ENCODE measurements around the gene GAGE2A. TPM values are rescaled to one million over a fixed set of nuclear protein-coding genes. Genes with fewer than 3 reads are reported as not detected.
"Not testable (repeated sequence)": the region's sequence is repeated elsewhere in the genome, so short reads cannot be mapped to it uniquely, and the experiment has no call there.

Gene GAGE2A
- not detected for total RNA-seq

- not testable (repeated sequence) for DNase-seq, H3K9me3 ChIP-seq, H3K36me3 ChIP-seq, H3K27ac ChIP-seq, H3K4me3 ChIP-seq, H3K4me1 ChIP-seq, H3K27me3 ChIP-seq
Observed at GRCh38 chrX:49589196-49589595, at the start of gene GAGE2A. GAGE2A (plus strand) TSS chrX:49589496; CDS start chrX:49590651, 1,155 bp downstream.

- not testable (repeated sequence) for H3K27me3 ChIP-seq, H3K27ac ChIP-seq, H3K9me3 ChIP-seq
Observed at GRCh38 chrX:49541433-49541832, 47.9 kb upstream of the GAGE2A start, which contains the start of gene GAGE12D. GAGE12D (plus strand) TSS chrX:49541733; CDS start chrX:49542888, 1,155 bp downstream.

GRCh38 chrX:49550989-49551388 lies 38.3 kb upstream of the GAGE2A start, which contains the start of gene GAGE12E:
GAGE12E (plus strand) TSS chrX:49551289; CDS start chrX:49552444, 1,155 bp downstream.
- not testable (repeated sequence) for H3K9me3 ChIP-seq, H3K4me3 ChIP-seq, DNase-seq, H3K27me3 ChIP-seq, H3K36me3 ChIP-seq, H3K4me1 ChIP-seq, H3K27ac ChIP-seq

More at GRCh38 chrX:49541433-49541832, 47.9 kb upstream of the GAGE2A start, which contains the start of gene GAGE12D:
- H3K36me3 ChIP-seq, DNase-seq, H3K4me1 ChIP-seq, H3K4me3 ChIP-seq: not testable (repeated sequence)

- not testable (repeated sequence) for H3K4me1 ChIP-seq, H3K27me3 ChIP-seq, H3K36me3 ChIP-seq, H3K4me3 ChIP-seq, H3K27ac ChIP-seq, DNase-seq, H3K9me3 ChIP-seq
Observed at GRCh38 chrX:49560542-49560941, 28.8 kb upstream of the GAGE2A start, which contains the start of gene GAGE12F. GAGE12F (plus strand) TSS chrX:49560842; CDS start chrX:49561997, 1,155 bp downstream.

- not testable (repeated sequence) for H3K27me3 ChIP-seq, H3K9me3 ChIP-seq, H3K36me3 ChIP-seq, H3K27ac ChIP-seq, H3K4me3 ChIP-seq, H3K4me1 ChIP-seq
- DNase-seq: peak in 1 of 3 donors; percentile 16
Observed at GRCh38 chrX:49568728-49569127, 20.6 kb upstream of the GAGE2A start.

GRCh38 chrX:49569152-49569551 lies 20.1 kb upstream of the GAGE2A start:
- H3K36me3 ChIP-seq, H3K9me3 ChIP-seq, H3K27ac ChIP-seq, H3K4me3 ChIP-seq, H3K27me3 ChIP-seq, H3K4me1 ChIP-seq: not testable (repeated sequence)
- DNase-seq: peak in 1 of 3 donors; percentile 13

GRCh38 chrX:49570100-49570499 lies 19.2 kb upstream of the GAGE2A start, which contains the start of gene GAGE12G:
GAGE12G (plus strand) TSS chrX:49570400; CDS start chrX:49571555, 1,155 bp downstream.
- not testable (repeated sequence) for H3K36me3 ChIP-seq, H3K27ac ChIP-seq, H3K9me3 ChIP-seq, H3K4me1 ChIP-seq, H3K27me3 ChIP-seq, H3K4me3 ChIP-seq, DNase-seq

- not testable (repeated sequence) for H3K4me1 ChIP-seq, H3K27me3 ChIP-seq, H3K9me3 ChIP-seq, H3K4me3 ChIP-seq, H3K27ac ChIP-seq, H3K36me3 ChIP-seq, DNase-seq
Observed at GRCh38 chrX:49579649-49580048, 9.6 kb upstream of the GAGE2A start, which contains the start of gene GAGE12H. GAGE12H (plus strand) TSS chrX:49579949; CDS start chrX:49581104, 1,155 bp downstream.

- DNase-seq: peak in 1 of 3 donors; percentile 58
- H3K4me3 ChIP-seq, H3K27ac ChIP-seq, H3K9me3 ChIP-seq, H3K36me3 ChIP-seq, H3K27me3 ChIP-seq, H3K4me1 ChIP-seq: not testable (repeated sequence)
Observed at GRCh38 chrX:49589769-49590478, 628 bp downstream of the GAGE2A start.

- not testable (repeated sequence) for DNase-seq, H3K4me1 ChIP-seq, H3K27me3 ChIP-seq, H3K9me3 ChIP-seq, H3K36me3 ChIP-seq, H3K4me3 ChIP-seq, H3K27ac ChIP-seq
Observed at GRCh38 chrX:49590488-49590887, 1.2 kb downstream of the GAGE2A start.

GRCh38 chrX:49598720-49599119 lies 9.4 kb downstream of the GAGE2A start, which contains the start of gene GAGE1:
GAGE1 (plus strand) TSS chrX:49599020; CDS start chrX:49600175, 1,155 bp downstream.
- H3K27me3 ChIP-seq, H3K36me3 ChIP-seq, H3K27ac ChIP-seq, H3K4me1 ChIP-seq, H3K4me3 ChIP-seq, DNase-seq, H3K9me3 ChIP-seq: not testable (repeated sequence)

Measured in Peyer's patch (tissue), 4 donors.